Stimulated activated CD8-positive, alpha-beta memory T cell treated with anti-CD3 and anti-CD28 coated beads, Interleukin-4, amount 100 ng/mL, for 48 hours (primary cell): ENCODE results near the gene TTYH1.
A peak's percentile ranks its signal among the peaks of the same experiment; 100 is the strongest.
"Not testable (repeated sequence)": the region's sequence is repeated elsewhere in the genome, so short reads cannot be mapped to it uniquely, and the experiment has no call there.

Source experiments
- DNase-seq: peaks from one replicate; pipeline ENCODE4 v3.0.0-alpha.2; 2020

Gene TTYH1

DNA sequence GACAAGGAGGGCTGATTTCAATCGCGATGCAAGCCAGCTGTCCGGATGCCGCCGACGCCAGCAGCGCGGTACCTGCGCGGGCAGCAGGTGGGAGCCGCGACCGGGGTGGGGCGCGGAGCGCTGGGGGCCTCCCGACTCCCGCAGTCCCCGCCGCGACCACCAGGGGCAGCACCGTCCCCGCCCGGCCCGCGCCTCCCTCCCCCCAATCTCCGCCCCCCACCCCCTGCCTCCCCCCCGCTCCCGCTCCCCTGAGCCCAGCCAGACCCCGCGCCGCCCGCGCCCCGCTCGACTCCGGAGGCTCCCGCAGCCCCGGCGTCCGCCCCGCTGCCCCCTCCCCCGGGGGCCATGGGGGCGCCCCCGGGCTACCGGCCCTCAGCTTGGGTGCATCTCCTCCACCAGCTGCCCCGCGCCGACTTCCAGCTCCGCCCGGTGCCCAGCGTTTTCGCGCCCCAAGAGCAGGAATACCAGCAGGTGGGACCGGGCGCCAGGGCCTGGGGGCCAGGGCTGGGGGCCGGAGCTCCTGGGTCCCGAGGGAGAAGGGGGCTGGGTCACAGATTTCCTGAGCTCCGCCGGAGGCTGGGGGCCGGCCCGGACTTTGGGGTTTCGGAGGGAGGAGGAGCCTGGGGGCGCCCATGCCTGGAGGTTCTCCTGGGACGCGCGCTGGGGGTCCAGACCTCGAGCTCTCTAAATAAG is at the start of gene TTYH1:
Gene TTYH1 (plus strand): TSS at position 257 of the 693 bp plus-strand sequence. CDS start 89 bp downstream, at position 346.
- DNase-seq, result peak; percentile 77

DNA sequence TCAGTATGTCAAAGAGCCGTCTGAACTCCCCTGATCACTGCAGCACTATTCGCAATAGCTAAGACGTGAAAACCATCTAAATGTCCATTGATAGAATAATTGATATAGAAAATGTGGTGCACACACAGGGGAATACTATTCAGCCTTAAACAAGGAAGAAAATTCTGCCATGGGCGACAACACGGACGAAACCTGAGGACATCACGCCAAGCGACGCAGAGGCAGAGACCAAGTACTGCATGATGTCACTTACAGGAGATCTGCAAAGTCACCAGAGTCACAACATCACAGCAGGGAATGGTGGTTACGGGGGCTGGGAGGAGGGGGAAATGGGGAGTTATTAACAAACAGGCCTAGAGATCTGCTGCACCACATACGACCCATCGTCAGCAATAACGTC is 49.5 kb upstream of the TTYH1 start:
- not testable (repeated sequence) for DNase-seq

DNA sequence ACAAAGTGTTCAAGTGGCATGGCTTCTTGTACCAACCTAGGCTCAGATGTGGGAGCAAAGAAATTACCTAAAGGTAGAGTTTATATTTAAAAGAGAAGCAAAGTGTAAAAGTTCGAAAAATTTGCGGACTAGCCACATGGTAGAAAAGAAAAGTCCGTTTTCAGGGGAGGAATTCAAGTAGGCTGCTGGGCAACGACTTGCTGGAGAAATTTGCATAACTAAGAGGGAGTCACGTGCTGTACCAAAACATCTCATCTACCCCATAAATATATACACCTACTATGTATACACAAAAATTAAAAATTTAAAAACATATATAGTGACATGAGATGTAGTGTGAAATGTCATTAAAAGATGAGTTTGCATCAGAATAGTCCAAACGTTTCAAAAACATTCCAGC is 48.5 kb upstream of the TTYH1 start:
- DNase-seq, result no peak

DNA sequence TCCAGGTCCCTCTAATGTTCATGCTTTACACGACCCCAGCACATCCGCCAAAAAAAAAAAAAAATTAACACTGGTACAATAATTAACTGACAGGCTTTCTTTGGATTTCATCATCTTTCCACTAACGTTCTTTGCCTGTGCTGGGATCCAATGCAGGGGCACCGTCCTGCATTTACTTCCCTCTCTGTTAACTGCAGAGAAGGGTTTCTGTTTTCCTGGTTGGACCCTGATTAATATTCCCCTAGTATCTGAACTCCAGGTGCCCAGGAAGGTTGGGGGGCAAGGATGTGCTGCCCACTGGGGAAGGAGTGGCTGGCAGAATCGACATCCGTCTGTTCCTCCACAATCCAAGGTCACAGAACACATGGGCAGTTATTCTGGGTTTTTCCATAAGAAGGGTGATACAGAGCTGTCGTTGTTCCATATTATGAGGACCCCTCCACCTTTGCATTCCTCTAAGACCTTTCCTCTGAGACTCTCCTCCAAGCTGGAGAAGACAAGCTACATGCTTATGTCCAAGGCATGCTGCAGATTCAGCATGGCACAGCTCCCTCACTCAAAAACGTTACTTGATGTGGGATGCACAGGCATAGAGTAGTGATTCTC is 46.1 kb upstream of the TTYH1 start:
- DNase-seq, result no peak

DNA sequence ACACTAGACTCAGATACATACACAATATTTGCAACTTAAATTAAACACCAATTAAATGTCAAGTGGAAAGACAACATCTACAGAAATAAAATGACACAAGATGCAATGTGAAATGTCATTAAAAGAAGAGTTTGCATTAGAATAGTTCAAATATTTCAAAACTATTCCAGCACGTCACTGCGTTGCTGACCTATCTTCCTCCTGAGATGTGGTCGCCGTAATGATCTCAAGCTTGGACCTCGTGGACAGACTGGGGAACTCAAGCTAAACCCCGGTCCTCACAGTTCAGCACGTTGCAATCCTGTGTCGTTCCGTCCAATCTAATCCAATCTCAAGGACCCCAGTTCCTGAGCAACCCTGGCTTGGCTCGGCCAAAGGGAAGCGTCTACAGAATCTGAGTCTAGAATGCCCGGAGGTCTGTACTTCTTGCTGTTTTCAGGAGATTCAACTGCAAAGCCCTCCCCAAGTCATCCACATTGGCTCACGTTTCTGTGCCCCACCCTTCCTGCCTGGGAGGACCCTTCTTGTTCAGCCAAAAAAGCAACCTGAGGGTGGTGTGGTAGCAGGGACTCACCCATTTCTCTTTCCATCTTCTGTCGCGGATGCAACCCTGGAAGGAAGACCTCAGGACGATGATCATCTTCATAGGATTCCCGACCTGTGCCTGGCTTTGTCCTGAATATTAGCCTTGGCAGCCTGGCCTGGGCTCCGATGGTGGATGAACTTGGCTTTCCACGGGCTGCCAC is 45.4 kb upstream of the TTYH1 start:
- DNase-seq, result not testable (repeated sequence)

DNA sequence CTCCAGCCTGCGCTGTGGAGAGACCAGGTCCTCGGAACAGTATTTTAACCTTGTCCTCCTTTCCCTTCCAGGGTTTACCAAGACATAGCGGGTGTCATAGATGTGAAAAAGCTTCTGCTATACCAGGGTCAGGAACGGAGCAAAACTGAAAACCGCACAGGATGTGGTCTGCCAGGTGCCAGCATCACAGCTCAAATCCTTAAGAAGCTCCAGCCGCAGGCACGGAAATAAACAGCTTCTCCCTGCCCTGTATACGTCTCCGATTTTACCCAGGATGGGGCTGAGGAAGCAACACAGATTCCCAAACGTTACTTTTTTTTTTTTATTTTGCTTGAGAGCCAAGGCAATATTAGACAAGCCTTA is 44.8 kb upstream of the TTYH1 start:
- peak; percentile 73 for DNase-seq

DNA sequence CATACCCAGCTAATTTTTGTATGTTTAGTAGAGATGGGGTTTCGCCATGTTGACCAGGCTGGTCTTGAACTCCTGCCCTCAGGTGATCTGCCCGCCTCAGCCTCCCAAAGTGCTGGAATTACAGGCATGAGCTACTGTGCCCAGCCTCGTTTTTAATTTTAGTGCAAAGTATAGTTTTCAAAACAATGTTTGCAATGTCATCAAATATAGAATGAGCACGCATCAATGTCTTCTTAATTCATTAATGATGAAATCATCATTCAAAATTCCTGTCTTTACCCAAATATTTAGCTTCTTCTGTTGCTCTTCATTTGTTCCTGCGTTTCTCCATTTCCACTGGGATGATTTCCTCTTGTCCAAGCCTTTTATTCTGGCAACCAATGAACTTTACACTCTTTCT is 43.8 kb upstream of the TTYH1 start:
- not testable (repeated sequence) for DNase-seq

DNA sequence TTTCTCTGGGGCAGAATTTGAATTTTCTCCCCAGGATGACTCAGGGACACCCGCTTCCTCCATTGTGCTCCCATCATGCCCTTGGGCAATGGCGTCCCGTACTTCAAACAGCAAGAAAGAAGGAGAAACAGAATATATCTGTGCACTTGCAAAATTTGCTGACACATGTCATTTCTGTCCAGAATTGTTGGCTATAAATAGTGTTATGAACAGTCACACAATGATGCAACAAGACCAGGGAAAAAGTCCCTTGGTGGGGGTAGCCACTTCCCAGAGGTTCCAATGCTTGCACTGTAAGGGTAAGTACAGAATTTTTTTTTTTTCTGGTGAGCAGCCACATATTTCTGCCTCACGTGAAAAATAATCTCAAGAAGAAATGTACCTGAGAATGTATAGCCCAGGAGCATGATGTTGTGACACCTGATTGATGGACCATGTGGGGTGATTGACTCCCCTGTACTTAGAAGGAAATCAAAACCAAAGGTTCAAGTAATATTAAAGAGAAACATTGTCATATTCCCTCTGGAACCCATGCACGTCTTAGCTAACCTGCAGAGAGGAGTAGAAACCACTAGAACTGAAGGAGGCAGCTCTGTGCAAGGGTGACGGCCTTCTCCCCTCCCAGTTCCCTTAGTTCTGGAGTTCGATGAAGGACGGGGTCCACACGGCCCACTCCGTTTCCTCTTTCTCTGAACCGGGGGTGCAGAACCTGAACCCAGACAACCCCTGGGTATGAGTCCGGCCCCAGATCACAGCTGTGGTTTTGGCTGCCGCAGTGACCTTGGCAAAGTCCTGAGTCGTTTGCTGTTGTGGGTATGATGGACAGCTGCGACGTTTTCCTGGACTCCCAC is 41.3 kb upstream of the TTYH1 start:
- no peak for DNase-seq

DNA sequence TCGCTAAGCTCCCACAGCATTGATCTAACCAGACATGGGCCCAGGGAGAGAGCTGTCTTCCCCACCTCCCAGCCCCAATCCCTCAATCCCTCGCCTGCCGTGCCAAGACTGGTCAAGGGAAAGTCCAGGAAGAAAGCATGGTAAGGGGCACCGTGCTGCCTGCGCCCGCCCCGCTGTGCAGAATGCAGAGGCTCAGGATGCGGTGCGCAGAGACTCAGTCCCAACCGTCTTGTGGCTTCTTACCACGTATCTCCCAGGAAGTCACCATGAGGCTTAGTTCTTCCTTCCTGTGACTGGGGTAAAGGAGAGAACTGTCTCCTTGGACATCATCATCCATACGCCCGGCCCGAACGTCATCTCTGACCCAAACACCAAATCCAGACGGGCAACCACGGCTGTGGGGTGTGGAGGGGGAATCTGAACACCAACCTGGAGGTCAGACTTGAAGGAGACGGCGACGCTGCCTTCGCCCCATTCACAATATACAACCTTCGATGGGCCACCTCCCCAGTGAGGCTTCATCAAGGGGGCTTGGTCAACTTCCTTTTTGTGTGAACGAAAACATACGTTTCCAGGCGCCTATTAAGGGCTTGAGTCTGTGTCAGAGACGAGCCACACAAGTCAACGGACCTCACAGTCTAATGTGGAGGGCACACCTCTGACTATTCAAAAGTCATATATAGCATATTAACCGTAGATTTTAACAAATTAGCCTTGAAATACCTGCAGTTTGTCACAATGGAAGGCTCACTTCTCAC is 39.9 kb upstream of the TTYH1 start:
- DNase-seq, result not testable (repeated sequence)

DNA sequence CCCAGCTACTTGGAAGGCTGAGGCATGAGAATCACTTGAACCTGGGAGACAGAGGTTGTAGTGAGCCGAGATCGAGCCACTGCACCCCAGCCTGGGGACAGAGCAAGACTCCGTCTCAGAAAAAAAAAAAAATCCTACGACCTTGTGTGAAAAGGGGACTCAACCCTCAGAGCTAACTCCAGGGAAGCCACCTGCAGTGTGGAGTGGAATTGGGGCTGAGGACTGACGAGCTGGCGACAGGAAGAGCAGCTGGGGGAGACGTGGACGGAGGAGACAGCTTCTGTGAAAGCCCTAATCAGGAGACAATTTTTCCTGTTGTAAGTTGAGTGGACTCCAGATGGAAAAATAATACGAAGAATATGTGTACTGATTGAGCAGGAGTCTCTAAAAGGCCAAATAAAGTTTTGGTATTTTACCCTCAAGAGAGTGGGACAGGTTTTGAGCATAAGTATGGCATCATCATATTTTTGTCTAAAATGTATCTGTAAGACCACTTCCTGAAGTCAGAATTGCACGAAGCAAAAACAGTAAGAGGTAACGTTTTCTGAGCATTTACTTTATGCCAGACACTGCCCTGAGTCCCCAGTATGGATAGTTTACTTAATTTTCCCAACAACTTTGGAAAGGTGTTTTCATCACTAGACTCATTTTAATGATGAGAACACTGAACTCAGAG is 38.5 kb upstream of the TTYH1 start:
- no peak for DNase-seq

DNA sequence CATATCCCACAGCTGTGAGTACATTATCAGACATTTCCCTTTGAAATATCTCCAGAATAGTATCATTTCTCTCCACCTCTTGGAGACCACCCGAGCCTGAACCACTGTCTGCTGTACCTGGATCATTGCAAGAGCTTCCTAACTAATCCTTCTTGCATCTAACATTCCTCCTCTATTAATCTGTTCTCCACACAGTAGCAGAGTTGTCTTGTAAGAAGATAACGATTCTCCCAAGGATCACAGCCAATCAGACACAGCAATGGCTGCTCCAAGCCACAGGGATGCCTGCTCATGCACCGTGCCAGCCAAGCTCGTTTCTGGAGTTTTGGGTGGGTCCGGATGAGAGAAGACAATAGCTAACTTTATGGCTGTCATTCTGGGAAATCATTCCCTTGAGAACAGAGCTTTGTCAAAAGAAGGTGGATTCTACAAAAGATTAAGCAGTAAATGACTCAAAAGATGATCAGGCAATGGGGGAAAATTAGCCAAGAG is 36.0 kb upstream of the TTYH1 start:
- no peak for DNase-seq

DNA sequence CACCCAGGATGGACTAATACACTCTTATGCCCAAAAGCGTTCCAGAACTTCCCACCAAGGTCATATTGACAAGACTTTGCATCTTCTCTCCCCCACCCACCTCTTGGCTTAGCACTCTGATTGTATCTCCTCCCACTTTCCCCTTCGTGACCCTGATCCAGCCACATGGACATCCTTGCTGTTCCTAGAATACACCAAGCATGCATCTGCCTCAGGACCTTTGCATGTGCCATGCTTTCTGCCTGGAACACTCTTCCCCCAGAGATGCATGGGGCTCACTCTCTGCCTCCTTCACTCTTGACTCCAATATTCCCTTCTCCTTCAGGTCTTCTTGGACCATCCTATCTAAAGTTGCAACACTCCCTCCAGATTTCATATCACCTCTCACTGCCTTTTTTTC is 34.4 kb upstream of the TTYH1 start:
- DNase-seq, result no peak

DNA sequence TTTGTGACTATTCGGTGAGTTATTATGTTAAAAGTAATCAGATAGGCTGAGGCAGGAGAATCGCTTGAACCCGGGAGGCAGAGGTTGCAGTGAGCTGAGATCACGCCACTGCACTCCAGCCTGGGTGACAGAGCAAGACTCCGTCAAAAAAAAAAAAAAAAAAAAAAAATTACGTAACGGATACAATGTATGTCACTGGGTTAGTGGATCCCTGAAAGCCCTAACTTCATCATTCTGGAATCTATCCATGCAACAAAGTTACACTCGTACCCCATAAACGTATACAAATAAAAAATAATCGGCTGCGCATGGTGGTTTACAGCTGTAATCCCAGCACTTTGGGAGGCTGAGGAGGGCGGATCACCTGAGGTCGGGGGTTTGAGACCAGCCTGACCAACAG is 33.2 kb upstream of the TTYH1 start:
- DNase-seq, result not testable (repeated sequence)

DNA sequence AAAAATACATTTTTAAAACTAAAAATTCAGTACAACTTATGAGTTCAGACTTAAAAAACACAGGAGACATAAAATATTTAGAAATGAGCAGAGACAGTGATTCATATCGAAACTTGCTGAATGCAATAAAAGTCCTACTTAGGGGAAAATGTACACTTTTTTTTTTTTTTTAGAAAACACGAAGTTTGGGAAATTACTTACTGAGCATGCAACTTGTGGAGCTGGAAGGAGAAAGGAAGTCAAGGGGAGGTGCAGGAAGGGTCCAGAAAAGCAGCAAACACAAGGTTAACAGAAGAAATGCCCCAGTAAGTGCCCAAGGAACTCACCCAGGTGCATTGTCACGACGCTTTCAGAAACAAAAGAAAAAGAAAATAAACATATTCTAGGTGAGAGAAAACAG is 31.9 kb upstream of the TTYH1 start:
- no peak for DNase-seq

DNA sequence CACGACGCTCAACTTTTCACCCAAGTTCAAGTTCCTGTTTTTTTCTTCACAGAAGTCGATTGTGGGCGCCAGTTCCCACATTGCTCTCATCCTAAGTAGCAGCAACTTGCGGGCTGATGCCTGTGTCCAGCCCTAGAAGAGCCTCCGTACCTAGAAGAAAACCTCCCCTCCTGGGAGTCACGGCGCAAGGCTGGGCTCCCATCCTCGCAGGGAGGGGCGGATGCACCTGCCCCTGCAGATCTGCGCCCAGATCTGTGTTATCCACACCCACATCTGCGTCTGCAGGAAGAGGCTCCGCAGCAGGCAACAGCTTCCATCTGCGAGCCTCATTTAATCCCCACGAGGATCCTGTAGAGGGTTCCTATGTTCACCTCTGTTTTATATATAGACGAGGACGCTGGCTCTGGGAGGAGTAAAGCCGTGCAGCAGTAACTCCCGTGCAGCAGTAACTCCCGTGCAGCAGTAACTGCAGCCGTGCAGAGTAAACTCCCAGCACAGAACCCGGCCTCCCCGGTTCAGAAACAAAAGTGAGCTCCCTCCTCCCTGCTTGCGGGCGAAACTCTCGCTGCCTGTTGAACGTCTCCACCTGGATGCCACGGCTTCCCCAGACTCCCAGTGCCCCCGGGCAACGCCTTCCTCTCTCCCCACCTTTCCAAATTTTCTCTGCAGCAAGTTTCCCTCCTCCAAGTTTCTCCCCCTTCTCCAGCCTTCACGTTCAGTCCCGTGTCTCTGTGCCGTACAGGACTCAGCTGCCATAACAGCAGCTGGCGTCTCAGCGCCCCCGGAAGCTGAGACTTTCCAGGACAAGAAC is 27.1 kb upstream of the TTYH1 start:
- DNase-seq, result peak; percentile 49

DNA sequence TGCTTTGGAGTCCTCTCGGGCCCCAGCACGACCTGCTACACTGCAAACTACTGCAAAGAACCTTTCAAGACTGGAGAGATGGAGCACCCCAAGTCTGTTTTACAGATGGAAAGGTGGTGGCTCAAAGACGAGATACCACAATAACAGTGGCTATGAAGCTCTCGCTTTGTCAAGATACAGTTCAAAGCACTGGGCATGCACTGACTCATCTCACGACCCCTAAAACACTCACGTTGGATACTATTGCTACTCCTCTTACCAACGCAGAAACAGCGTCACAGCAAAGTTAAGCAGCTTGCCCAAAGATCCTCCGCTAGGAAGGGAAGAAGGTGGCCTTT is 26.5 kb upstream of the TTYH1 start:
- DNase-seq, result peak; percentile 44

DNA sequence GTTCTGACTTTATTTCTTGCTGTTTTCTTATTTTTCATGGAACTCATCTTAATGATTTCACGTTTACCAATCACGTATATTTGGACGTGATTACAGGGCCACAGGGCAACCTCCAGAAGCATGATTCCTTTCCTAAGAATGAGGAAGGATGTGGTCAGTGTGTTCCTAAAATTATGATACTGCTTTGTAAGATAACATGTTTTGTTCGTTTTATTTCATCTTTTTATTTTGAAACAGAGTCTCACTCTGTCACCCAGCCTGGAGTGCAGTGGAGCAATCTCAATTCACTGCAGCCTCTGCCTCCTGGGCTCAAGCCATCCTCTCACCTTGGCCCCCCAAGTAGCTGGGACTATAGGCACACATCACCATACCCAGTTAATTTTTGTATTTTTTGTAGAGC is 25.7 kb upstream of the TTYH1 start:
- DNase-seq, result no peak

DNA sequence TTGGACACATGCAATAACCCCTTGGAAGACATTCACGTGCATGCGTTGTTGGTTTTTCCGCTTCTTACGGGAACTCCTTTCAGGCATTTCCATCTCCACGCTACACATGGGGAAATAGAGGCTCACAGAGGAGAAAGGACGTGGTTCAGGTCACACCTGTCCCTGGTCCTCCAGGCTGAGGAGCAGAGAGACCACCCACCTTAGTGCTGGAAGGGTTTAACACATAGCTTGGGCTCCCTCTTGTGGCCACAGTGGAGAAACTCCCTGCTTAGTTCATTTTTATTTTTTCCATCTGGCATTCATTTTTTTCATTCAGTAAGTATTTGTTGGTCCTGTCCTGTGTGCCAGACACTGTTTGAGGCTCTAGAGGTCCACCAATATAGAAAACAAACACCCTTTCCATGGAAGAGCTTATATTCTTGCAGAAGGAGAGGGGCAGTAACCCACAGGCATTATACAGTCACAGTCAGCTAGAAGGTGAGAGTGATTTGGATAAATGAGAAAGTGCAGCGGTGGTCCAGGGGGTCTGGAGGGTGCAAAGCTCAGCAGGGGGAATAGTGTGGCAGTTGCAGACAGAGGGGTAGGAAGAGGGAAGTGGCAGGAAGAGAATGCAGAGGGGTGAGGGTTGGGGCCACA is 24.2 kb upstream of the TTYH1 start:
- peak; percentile 73 for DNase-seq

DNA sequence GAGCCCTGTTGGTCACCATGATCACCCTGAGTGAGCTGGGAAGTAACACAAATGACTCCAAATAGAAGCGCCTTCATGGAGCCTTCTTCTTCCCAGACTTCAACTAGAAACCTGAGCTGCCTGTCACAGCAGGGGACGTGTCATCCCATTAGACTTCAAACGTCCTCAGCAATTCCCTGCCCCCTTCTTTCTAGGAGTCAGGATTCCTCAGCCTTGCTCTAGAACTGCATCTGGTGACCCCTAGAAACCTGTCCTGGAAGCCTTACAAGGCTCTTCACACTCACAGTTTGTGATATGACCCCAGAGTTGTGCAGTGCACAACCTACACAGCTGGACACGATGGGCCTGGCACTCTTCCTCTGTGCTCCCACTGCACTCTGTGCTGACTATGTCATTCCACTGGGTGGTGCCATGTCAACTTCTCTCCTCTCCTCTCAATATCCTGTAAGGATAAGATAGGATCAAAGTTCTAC is 23.6 kb upstream of the TTYH1 start:
- no peak for DNase-seq

DNA sequence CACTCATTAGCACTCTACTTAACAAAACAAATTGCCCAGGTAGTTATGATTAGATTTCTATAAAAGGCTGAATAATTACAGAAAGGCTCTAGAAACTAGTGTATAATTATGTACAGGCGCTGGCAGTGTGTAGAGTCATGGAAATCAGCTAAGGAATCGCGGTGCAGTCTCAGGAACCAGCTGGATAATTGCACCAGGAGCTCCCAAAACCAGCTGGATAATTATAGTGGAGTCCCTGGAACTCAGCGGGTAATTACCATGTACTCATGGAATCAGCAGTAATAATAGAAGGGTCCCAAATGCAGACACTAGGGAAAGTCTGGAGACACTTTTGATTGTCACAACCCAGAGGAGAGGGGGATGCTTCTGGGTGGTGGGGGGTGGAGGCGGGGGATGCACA is 23.2 kb upstream of the TTYH1 start:
- DNase-seq, result no peak
